Esophagus muscularis mucosa (tissue), 4 donors: Measurements from ENCODE around the gene PRKCE.

Source experiments
- EP300 ChIP-seq: sonication (generic); formaldehyde crosslinking; IDR thresholded peaks from one replicate; pipeline ENCODE4 v1.6.1; 2017; ENCODE audit warnings: antibody characterized with exemption
- POLR2A ChIP-seq: fragments of 450-650 bp; IDR thresholded peaks from one replicate; pipeline ENCODE4 v1.6.1; 2017; ENCODE audit warnings: antibody characterized with exemption, moderate library complexity, mild to moderate bottlenecking, low read depth
- POLR2AphosphoS5 ChIP-seq, 2 donors: sonication (generic); formaldehyde crosslinking; IDR thresholded peaks; one replicate each; pipeline ENCODE4 v1.6.1; 2017; ENCODE audit warnings: antibody characterized with exemption in 2 of 2
- TF ChIP-seq, protein P1 (sequence below), 3 experiments: fragments of 200-600 bp in 2 of 3; fragments of 450-650 bp in 1 of 3; sonication (generic) in 2 of 3; IDR thresholded peaks; one replicate each; pipeline ENCODE4 v1.5.1; 2017 to 2019; ENCODE audit warnings: antibody characterized with exemption in 3 of 3, mild to moderate bottlenecking in 2 of 3, moderate library complexity in 1 of 3

GRCh38 chr2:46120792-46121555 lies 469.5 kb downstream of the PRKCE start:
- TF ChIP-seq POLR2A (no peak), EP300 (no peak), POLR2AphosphoS5 (IDR thresholded peaks at IDR 0.05) (no peak)
- TF ChIP-seq, protein P1, sequence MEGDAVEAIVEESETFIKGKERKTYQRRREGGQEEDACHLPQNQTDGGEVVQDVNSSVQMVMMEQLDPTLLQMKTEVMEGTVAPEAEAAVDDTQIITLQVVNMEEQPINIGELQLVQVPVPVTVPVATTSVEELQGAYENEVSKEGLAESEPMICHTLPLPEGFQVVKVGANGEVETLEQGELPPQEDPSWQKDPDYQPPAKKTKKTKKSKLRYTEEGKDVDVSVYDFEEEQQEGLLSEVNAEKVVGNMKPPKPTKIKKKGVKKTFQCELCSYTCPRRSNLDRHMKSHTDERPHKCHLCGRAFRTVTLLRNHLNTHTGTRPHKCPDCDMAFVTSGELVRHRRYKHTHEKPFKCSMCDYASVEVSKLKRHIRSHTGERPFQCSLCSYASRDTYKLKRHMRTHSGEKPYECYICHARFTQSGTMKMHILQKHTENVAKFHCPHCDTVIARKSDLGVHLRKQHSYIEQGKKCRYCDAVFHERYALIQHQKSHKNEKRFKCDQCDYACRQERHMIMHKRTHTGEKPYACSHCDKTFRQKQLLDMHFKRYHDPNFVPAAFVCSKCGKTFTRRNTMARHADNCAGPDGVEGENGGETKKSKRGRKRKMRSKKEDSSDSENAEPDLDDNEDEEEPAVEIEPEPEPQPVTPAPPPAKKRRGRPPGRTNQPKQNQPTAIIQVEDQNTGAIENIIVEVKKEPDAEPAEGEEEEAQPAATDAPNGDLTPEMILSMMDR (IDR thresholded peaks at IDR 0.05) = no peak
